ENCODE measurements around the gene RBM47. TPM values are rescaled to one million over a fixed set of nuclear protein-coding genes. Genes with fewer than 3 reads are reported as not detected.
"Not testable (repeated sequence)": the region's sequence is repeated elsewhere in the genome, so short reads cannot be mapped to it uniquely, and the experiment has no call there.

Gene RBM47
- polyA plus RNA-seq, 1 donor from 2014 or later = 20.9 TPM

- Mint-ChIP-seq H3K27me3 (peaks cover 2% of the 10 kb centered on the region), H3K27ac (peak overlapping the region in 1 of 3 donors; percentile 35), H3K4me3 (no peak overlapping the region), H3K36me3 (peaks cover 3% of the 10 kb centered on the region), H3K4me1 (peaks cover 14 to 23% (median 20%) of the 10 kb centered on the region in 3 donors), H3K9me3 (no peaks in the 10 kb centered on the region)
Observed at GRCh38 chr4:40632080-40632479, 2.4 kb upstream of the RBM47 start.

- Mint-ChIP-seq H3K36me3 (peaks cover 2% of the 10 kb centered on the region), H3K27ac (peak overlapping the region; percentile 78 to 96 (median 95)), H3K4me1 (peaks cover 19 to 33% (median 26%) of the 10 kb centered on the region in 3 donors), H3K9me3 (no peaks in the 10 kb centered on the region), H3K27me3 (no peaks in the 10 kb centered on the region), H3K4me3 (peak overlapping the region; percentile 80 to 98 (median 90))
Observed at GRCh38 chr4:40630335-40631021, 814 bp upstream of the RBM47 start.

DNA sequence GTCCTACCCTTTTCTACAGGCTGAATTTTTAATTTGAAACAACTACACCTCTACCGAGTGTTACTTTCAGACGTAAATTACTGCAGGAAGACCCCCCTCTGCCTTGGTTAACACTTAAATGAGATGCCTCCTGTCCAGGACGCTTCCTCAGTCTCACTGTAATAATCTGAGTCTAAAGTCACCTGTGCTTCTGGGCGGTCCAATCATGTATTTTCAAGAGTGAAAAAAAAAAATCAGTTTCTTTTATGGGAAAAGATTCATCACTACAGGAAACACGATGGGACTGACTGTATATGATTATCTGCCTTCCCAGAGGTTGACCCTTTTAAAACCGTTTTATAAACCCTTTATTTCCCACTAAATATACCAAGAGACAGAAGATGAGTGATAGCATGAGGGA is 776 bp downstream of the RBM47 start:
- peak overlapping the region; percentile 80 to 98 (median 90) for H3K4me3 Mint-ChIP-seq

GRCh38 chr4:40628407-40628806 is 1.3 kb downstream of the RBM47 start:
- H3K27me3 Mint-ChIP-seq, H3K9me3 Mint-ChIP-seq, H3K36me3 Mint-ChIP-seq, H3K27ac Mint-ChIP-seq: not testable (repeated sequence)
- Mint-ChIP-seq H3K4me1 (peaks cover 21 to 37% (median 27%) of the 10 kb centered on the region in 3 donors), H3K4me3 (peak overlapping the region in 3 of 4 donors; percentile 10 to 63 (median 22))

More for the DNA sequence above, 776 bp downstream of the RBM47 start:
- Mint-ChIP-seq H3K36me3 (peaks cover 2% of the 10 kb centered on the region), H3K27ac (peak overlapping the region in 1 of 3 donors; percentile 11), H3K4me1 (peaks cover 19 to 35% (median 27%) of the 10 kb centered on the region in 3 donors), H3K27me3 (no peaks in the 10 kb centered on the region), H3K9me3 (no peaks in the 10 kb centered on the region)

DNA sequence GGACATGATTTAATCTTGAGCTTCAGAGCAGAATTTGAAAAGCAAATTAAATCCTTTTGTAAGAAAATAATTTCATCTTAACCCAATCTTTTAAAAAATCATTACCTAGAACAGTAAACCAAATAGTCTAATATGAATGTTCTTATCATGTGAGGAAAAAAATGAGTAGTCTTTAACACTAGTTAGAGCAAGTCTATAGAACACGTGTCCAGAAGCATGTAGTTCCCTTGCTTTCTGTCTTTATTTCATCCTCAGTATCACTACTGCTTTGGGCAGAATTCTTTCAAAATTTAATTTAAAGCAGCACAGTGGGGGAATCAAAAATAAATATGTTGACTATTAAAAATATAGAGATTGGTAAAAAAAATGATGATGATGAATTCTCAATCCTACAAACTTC is 2.1 kb downstream of the RBM47 start:
- H3K9me3 Mint-ChIP-seq = no peaks in the 10 kb centered on the region
- H3K36me3 Mint-ChIP-seq = no peaks in the 10 kb centered on the region
- H3K27me3 Mint-ChIP-seq = no peaks in the 10 kb centered on the region
- H3K4me1 Mint-ChIP-seq = peaks cover 27 to 42% (median 34%) of the 10 kb centered on the region in 3 donors
- no peak overlapping the region for H3K27ac Mint-ChIP-seq
- peak overlapping the region in 2 of 4 donors; percentile 20 to 22 for H3K4me3 Mint-ChIP-seq

DNA sequence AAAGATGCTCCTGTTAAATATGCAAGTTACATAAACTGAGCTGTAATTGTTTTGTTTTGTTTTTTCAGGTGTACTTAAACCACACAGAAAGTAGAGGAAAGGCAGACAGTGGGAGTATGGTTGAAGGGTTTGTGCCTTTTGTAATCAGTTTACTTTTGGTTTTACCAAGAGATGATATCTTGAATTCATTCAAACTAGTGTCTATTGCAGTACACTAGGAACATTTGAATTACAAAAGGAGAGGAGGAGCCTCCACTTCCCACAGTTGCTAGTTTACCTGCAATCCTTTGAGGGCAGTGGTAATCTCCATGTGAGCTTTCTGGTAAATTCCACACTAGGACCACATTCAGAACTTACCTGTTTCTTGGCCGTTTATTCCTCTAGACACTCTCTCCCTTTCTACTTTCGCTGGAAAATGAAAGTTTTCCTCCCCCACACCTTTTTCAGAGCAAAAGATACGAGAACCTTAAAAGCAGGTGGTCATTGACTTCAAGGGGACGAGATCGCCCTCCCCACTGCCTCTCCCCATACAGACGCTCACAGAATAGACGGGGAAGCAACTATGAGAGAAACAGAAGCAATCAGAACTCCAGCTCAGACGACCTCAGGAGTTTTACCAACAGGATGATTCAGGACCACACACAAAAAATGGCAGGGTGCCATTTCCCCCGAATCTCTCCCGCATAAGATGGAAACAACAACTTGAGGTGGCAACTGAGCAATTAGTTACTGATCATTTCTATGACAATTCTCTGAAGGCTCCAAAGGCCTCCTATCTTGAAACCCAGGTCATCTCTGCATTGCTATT is 3.3 kb downstream of the RBM47 start:
- peaks cover 0 to 5% (median 0%) of the 10 kb centered on the region in 3 donors for H3K9me3 Mint-ChIP-seq
- peaks cover 37 to 50% (median 43%) of the 10 kb centered on the region in 3 donors for H3K4me1 Mint-ChIP-seq
- H3K27ac Mint-ChIP-seq = no peak overlapping the region
- H3K36me3 Mint-ChIP-seq = peaks cover 2% of the 10 kb centered on the region
- peak overlapping the region in 2 of 4 donors; percentile 15 to 22 for H3K4me3 Mint-ChIP-seq
- no peaks in the 10 kb centered on the region for H3K27me3 Mint-ChIP-seq

- peaks cover 32 to 41% (median 34%) of the 10 kb centered on the region in 3 donors for H3K4me1 Mint-ChIP-seq
- no peak overlapping the region for H3K27ac Mint-ChIP-seq
- H3K4me3 Mint-ChIP-seq = no peak overlapping the region
- H3K36me3 Mint-ChIP-seq = peaks cover 2% of the 10 kb centered on the region
- H3K27me3 Mint-ChIP-seq = no peaks in the 10 kb centered on the region
- peaks cover 0 to 5% (median 0%) of the 10 kb centered on the region in 3 donors for H3K9me3 Mint-ChIP-seq
Observed at GRCh38 chr4:40623707-40624106, 6.0 kb downstream of the RBM47 start.

DNA sequence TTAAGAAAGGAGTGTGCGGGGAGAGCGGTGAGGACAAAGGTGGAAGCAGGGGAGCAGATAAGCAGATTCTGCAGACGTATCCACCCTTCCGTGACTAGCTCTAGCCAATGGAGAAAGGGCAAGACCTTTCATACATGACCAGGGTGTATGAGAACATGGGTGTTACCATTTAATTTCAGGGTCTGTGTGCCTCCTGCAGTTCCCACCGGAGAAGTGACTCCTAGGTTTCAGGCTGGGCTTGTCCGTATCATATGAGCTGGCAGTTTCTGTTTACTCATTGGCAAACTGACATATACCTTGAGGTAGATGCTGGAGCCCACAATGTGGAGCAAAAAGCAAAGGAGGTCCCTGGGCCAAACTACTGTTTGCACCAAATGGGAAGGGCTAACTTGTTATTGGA is 6.8 kb downstream of the RBM47 start:
- Mint-ChIP-seq H3K9me3 (peaks cover 0 to 5% (median 0%) of the 10 kb centered on the region in 3 donors), H3K4me1 (peaks cover 28 to 38% (median 30%) of the 10 kb centered on the region in 3 donors), H3K36me3 (peaks cover 2% of the 10 kb centered on the region), H3K27me3 (no peaks in the 10 kb centered on the region), H3K27ac (no peak overlapping the region), H3K4me3 (no peak overlapping the region)

GRCh38 chr4:40621592-40622512 is 7.8 kb downstream of the RBM47 start:
- H3K36me3 Mint-ChIP-seq = peaks cover 2% of the 10 kb centered on the region
- H3K27me3 Mint-ChIP-seq = no peaks in the 10 kb centered on the region
- H3K4me1 Mint-ChIP-seq = peaks cover 27 to 36% (median 28%) of the 10 kb centered on the region in 3 donors
- H3K27ac Mint-ChIP-seq = peak overlapping the region; percentile 4 to 67 (median 37)
- H3K4me3 Mint-ChIP-seq = peak overlapping the region; percentile 37 to 83 (median 66)
- H3K9me3 Mint-ChIP-seq = peaks cover 0 to 5% (median 0%) of the 10 kb centered on the region in 3 donors

GRCh38 chr4:40621229-40621591 is 8.5 kb downstream of the RBM47 start:
- Mint-ChIP-seq H3K36me3 (peaks cover 2% of the 10 kb centered on the region), H3K9me3 (peaks cover 0 to 5% (median 0%) of the 10 kb centered on the region in 3 donors), H3K27me3 (no peaks in the 10 kb centered on the region), H3K27ac (peak overlapping the region in 1 of 3 donors; percentile 37), H3K4me1 (peaks cover 24 to 32% (median 28%) of the 10 kb centered on the region in 3 donors), H3K4me3 (peak overlapping the region in 2 of 4 donors; percentile 5 to 83)

- no peaks in the 10 kb centered on the region for H3K27me3 Mint-ChIP-seq
- H3K9me3 Mint-ChIP-seq = peaks cover 0 to 5% (median 0%) of the 10 kb centered on the region in 3 donors
- H3K36me3 Mint-ChIP-seq = peaks cover 2% of the 10 kb centered on the region
- H3K4me3 Mint-ChIP-seq = no peak overlapping the region
- H3K27ac Mint-ChIP-seq = no peak overlapping the region
- peaks cover 23 to 27% (median 24%) of the 10 kb centered on the region in 3 donors for H3K4me1 Mint-ChIP-seq
Observed at GRCh38 chr4:40619600-40619999, 10.1 kb downstream of the RBM47 start.

DNA sequence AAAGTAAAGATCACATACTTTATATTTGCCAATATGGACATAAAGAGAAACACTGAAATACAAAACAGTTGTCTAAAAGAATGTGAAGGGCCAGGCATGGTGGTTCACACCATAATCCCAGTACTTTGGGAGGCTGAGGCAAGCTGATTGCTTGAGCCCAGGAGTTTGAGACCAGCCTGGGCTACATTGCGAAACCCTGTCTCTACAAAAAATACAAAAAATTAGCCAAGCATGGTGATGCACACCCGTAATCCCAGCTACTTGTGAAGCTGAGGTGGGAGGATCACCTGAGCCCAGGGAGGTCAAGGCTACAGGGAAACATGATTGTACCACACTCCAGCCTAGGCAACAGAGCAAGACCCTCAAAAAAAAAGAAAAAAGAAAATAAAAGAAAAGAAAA is 11.8 kb downstream of the RBM47 start:
- H3K36me3 Mint-ChIP-seq = peaks cover 2% of the 10 kb centered on the region
- H3K27me3 Mint-ChIP-seq = no peaks in the 10 kb centered on the region
- H3K4me1 Mint-ChIP-seq = peaks cover 20 to 24% (median 20%) of the 10 kb centered on the region in 3 donors
- H3K27ac Mint-ChIP-seq = no peak overlapping the region
- H3K9me3 Mint-ChIP-seq = peaks cover 0 to 5% (median 0%) of the 10 kb centered on the region in 3 donors
- H3K4me3 Mint-ChIP-seq = no peak overlapping the region

- no peaks in the 10 kb centered on the region for H3K36me3 Mint-ChIP-seq
- no peak overlapping the region for H3K4me3 Mint-ChIP-seq
- H3K27ac Mint-ChIP-seq = no peak overlapping the region
- H3K4me1 Mint-ChIP-seq = peaks cover 5 to 9% (median 6%) of the 10 kb centered on the region in 3 donors
- no peaks in the 10 kb centered on the region for H3K27me3 Mint-ChIP-seq
- H3K9me3 Mint-ChIP-seq = no peaks in the 10 kb centered on the region
Observed at GRCh38 chr4:40614031-40614430, 15.6 kb downstream of the RBM47 start.

DNA sequence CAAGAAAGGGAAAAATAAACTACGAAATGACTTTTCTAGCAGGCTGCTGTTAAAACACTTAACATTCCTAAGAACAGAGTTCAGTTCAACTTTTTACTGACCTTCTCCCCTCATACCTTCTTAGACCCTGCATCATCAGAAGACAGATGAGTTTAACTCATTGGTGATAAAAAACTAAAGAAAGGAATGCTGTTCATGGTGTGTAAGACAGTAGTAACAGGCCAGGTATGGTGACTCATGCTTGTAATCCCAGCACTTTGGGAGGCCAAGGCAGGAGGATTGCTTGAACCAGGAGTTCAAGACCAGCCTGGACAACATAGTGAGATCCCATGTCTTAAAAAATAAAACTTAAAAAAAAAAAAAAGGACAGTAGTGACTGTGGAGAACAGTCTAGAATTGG is 16.2 kb downstream of the RBM47 start:
- H3K27me3 Mint-ChIP-seq = no peaks in the 10 kb centered on the region
- H3K27ac Mint-ChIP-seq = no peak overlapping the region
- H3K4me1 Mint-ChIP-seq = peaks cover 4 to 9% (median 5%) of the 10 kb centered on the region in 3 donors
- no peak overlapping the region for H3K4me3 Mint-ChIP-seq
- H3K9me3 Mint-ChIP-seq = no peaks in the 10 kb centered on the region
- H3K36me3 Mint-ChIP-seq = no peaks in the 10 kb centered on the region
